Inferior parietal cortex (tissue), 1 donor: Measurements from ENCODE around the gene EXT2.

Experiments
- DNase-seq: peaks from one replicate; pipeline ENCODE4 v3.0.0-alpha.2; 2016; ENCODE audit errors: extremely low spot score

The EXT2 gene

GRCh38 chr11:44095506-44096359 lies at the start of gene EXT2:
EXT2 (plus strand) TSS chr11:44095678; CDS start chr11:44107713, 12,035 bp downstream.
- peak; percentile 85 for DNase-seq

GRCh38 chr11:44046182-44046581 lies 49.3 kb upstream of the EXT2 start:
- DNase-seq = no peak

GRCh38 chr11:44047298-44047697 lies 48.2 kb upstream of the EXT2 start:
- no peak for DNase-seq

- DNase-seq = peak; percentile 13
Observed at GRCh38 chr11:44047931-44048431, 47.5 kb upstream of the EXT2 start, which contains the start of gene ACCSL. ACCSL (plus strand) TSS chr11:44047981; CDS start chr11:44048037, 56 bp downstream.

GRCh38 chr11:44049832-44050231 lies 45.6 kb upstream of the EXT2 start:
- DNase-seq = no peak

- no peak for DNase-seq
Observed at GRCh38 chr11:44051171-44051570, 44.3 kb upstream of the EXT2 start.

GRCh38 chr11:44057340-44057739 lies 38.1 kb upstream of the EXT2 start:
- DNase-seq = no peak

- no peak for DNase-seq
Observed at GRCh38 chr11:44058275-44058674, 37.2 kb upstream of the EXT2 start.

GRCh38 chr11:44065161-44065661 lies 30.3 kb upstream of the EXT2 start:
- DNase-seq = no peak

- peak; percentile 79 for DNase-seq
Observed at GRCh38 chr11:44065841-44066731, 29.4 kb upstream of the EXT2 start, which contains the start of gene ACCS. ACCS (plus strand) TSS chr11:44066270; CDS start chr11:44067628, 1,358 bp downstream.

- peak; percentile 11 for DNase-seq
Observed at GRCh38 chr11:44066732-44067141, 28.7 kb upstream of the EXT2 start.

GRCh38 chr11:44067266-44067665 lies 28.2 kb upstream of the EXT2 start:
- no peak for DNase-seq

- DNase-seq = no peak
Observed at GRCh38 chr11:44068180-44068579, 27.3 kb upstream of the EXT2 start.

GRCh38 chr11:44071157-44071556 lies 24.3 kb upstream of the EXT2 start:
- DNase-seq = no peak

- no peak for DNase-seq
Observed at GRCh38 chr11:44072757-44073658, 22.5 kb upstream of the EXT2 start.

GRCh38 chr11:44078794-44079193 lies 16.7 kb upstream of the EXT2 start:
- no peak for DNase-seq

GRCh38 chr11:44079376-44079775 lies 16.1 kb upstream of the EXT2 start:
- no peak for DNase-seq

GRCh38 chr11:44080951-44081350 lies 14.5 kb upstream of the EXT2 start:
- DNase-seq = no peak

- no peak for DNase-seq
Observed at GRCh38 chr11:44082645-44083044, 12.8 kb upstream of the EXT2 start.

- no peak for DNase-seq
Observed at GRCh38 chr11:44083433-44083832, 12.0 kb upstream of the EXT2 start.

- no peak for DNase-seq
Observed at GRCh38 chr11:44083906-44084305, 11.6 kb upstream of the EXT2 start.
